GM12878 (cell line): ENCODE measurements around the gene C9orf78. TPM values are rescaled to one million over a fixed set of nuclear protein-coding genes. Genes with fewer than 3 reads are reported as not detected.

ENCODE experiments used
- ATAC-seq: fragments of 200-7000 bp; cut with Tn5 transposase; 3 replicates; pipeline ENCODE4 v1.9.1; 2020; ENCODE audit warnings: mild to moderate bottlenecking, moderate library complexity
- BruUV-seq: library from RNA; stranded (reverse); fragments of 400-500 nt; replicated peaks from 2 replicates; lab custom pipeline; 2021; lab: Mats Ljungman, UMichigan
- CTCF ChIA-PET: fragments of 300-600 bp; sonication (Branson Sonifier 250); formaldehyde crosslinking; extraction: SDS; loops from one replicate; lab custom pipeline; 2021; ENCODE audit warnings: inconsistent platforms; lab: Yijun Ruan, JAX
- POLR2A ChIA-PET: fragments of 350-600 bp; formaldehyde crosslinking; extraction: SDS; loops from one replicate; lab custom pipeline; 2021; ENCODE audit warnings: inconsistent platforms; lab: Charles Lee
- RAD21 ChIA-PET: fragments of 300-600 bp; sonication (Branson Sonifier 250); formaldehyde crosslinking; loops from one replicate; lab custom pipeline; 2023; ENCODE audit warnings: antibody characterized with exemption; ENCODE audit not compliant: unreplicated experiment; lab: Charles Lee
- SMC1A ChIA-PET: fragments of 300-600 bp; sonication (Branson Sonifier 250); formaldehyde crosslinking; loops from one replicate; lab custom pipeline; 2023; ENCODE audit not compliant: unreplicated experiment, uncharacterized antibody; lab: Charles Lee
- DNase-seq: peaks from one replicate; pipeline ENCODE4 v3.0.0-alpha.2; 2011; ENCODE audit warnings: low read depth, low spot score
- FAIRE-seq: peaks from 3 replicates; lab custom pipeline; 2011; peaks lifted over from hg19 to GRCh38; lab: Jason Lieb, UNC
- H2AFZ ChIP-seq: 2 replicates; pipeline ENCODE4 v1.6.0; 2011; ENCODE audit warnings: low read depth, low read length, control low read depth; ENCODE audit not compliant: control insufficient read depth
- H3K27ac ChIP-seq: 2 replicates; pipeline ENCODE4 v1.5.1; 2011; ENCODE audit warnings: control low read depth; ENCODE audit not compliant: control insufficient read depth, insufficient read depth
- H3K27me3 ChIP-seq, 2 experiments: replicated peaks in 1 of 2; 2 replicates each; pipeline versions ENCODE4 v1.6.0 to v1.6.1; 2011; ENCODE audit warnings: low read length in 1 of 2; ENCODE audit not compliant: control insufficient read depth in 2 of 2, insufficient read depth in 2 of 2
- H3K36me3 ChIP-seq, 2 experiments: 2 replicates each; pipeline ENCODE4 v1.5.1; 2011; ENCODE audit warnings: low read length in 1 of 2; ENCODE audit not compliant: control insufficient read depth in 2 of 2, insufficient read depth in 2 of 2
- H3K4me1 ChIP-seq: 2 replicates; pipeline ENCODE4 v1.6.1; 2011; ENCODE audit warnings: mild to moderate bottlenecking, low read length, moderate library complexity, mixed read lengths; ENCODE audit not compliant: control insufficient read depth, insufficient read depth
- H3K4me2 ChIP-seq: 2 replicates; pipeline ENCODE4 v1.6.0; 2011; ENCODE audit warnings: control low read depth; ENCODE audit not compliant: control insufficient read depth, insufficient read depth
- H3K4me3 ChIP-seq: fragments of 200-600 bp; sonication (generic); 2 replicates; pipeline ENCODE4 v1.5.1; 2016
- H3K79me2 ChIP-seq: 2 replicates; pipeline ENCODE4 v1.6.0; 2011; ENCODE audit warnings: low read length; ENCODE audit not compliant: control insufficient read depth, insufficient read depth
- H3K9ac ChIP-seq: 2 replicates; pipeline ENCODE4 v1.8.0; 2011; ENCODE audit warnings: low read length, control low read depth, mixed read lengths; ENCODE audit not compliant: control insufficient read depth, insufficient read depth
- H3K9me3 ChIP-seq: replicated peaks from 3 replicates; pipeline ENCODE4 v1.5.1; 2011; ENCODE audit warnings: mild to moderate bottlenecking, low read length; ENCODE audit not compliant: control insufficient read depth, insufficient read depth
- H4K20me1 ChIP-seq: 2 replicates; pipeline ENCODE4 v1.6.0; 2011; ENCODE audit not compliant: control insufficient read depth, insufficient read depth
- BCL3 ChIP-seq: IDR thresholded peaks from 2 replicates; pipeline ENCODE4 v1.6.1; 2011; ENCODE audit warnings: borderline replicate concordance, low read depth, mild to moderate bottlenecking, moderate library complexity, low read length; ENCODE audit not compliant: insufficient read depth, poor library complexity, severe bottlenecking
- EED ChIP-seq: sonication (generic); IDR thresholded peaks from 2 replicates; pipeline ENCODE4 v1.6.1; 2016; ENCODE audit warnings: antibody characterized with exemption, low read depth
- SMC3 ChIP-seq: IDR thresholded peaks from 2 replicates; pipeline ENCODE4 v1.6.1; 2011; ENCODE audit warnings: low read length, improper control_type of control experiment, borderline replicate concordance
- SRF ChIP-seq, 2 experiments: IDR thresholded peaks; 2 replicates each; pipeline ENCODE4 v1.6.1; 2011; ENCODE audit warnings: low read depth in 2 of 2, low read length in 2 of 2, mild to moderate bottlenecking in 1 of 2, moderate library complexity in 1 of 2
- TBL1XR1 ChIP-seq: IDR thresholded peaks from 2 replicates; pipeline ENCODE4 v1.6.1; 2012; ENCODE audit warnings: low read depth, low read length, improper control_type of control experiment
- ZBTB40 ChIP-seq: fragments of 450-650 bp; IDR thresholded peaks from 2 replicates; pipeline ENCODE4 v1.6.1; 2016; ENCODE audit warnings: mild to moderate bottlenecking, moderate library complexity, borderline replicate concordance
- WGBS: methylation state at CpG from one replicate; pipeline ENCODE4 v1.1.6; 2016; ENCODE audit warnings: low lambda C conversion rate; ENCODE audit not compliant: insufficient replicate concordance, insufficient coverage; ENCODE audit errors: missing lambda C conversion rate; 5-methylcytosine and 5-hydroxymethylcytosine counted together
- in situ Hi-C: fragments of 300-500 bp; cut with MboI; formaldehyde crosslinking; loops from 9 replicates; pipeline ENCODE4 v1.14.3; 2018; ENCODE audit warnings: mixed read lengths
- intact Hi-C: fragments of 100-400 bp; cut with micrococcal nuclease; formaldehyde crosslinking; loops from one replicate; pipeline ENCODE4 v1.14.2; 2022; ENCODE audit not compliant: unreplicated experiment
- polyA plus RNA-seq, 11 experiments: library from polyadenylated mRNA; depleted of rRNA in 4 of 11; unstranded in 6 of 11; stranded (reverse) in 5 of 11; fragments of >200 nt; fragmentation: Nextera tagmentation in 4 of 11; fragmentation: Illumina TruSeq in 1 of 11; extraction: Ambion mirVana in 4 of 11; extraction: Trizol in 1 of 11; gene quantifications; 1 replicate in 1 of 11; 2 replicates in 10 of 11; pipeline versions ENCODE4 v1.2.1 to v1.2.3, GENCODE V29; 2011 to 2016; ENCODE audit warnings: inconsistent platforms in 2 of 11, missing spikeins in 2 of 11, low read depth in 1 of 11
- total RNA-seq, 4 experiments: library from RNA; depleted of rRNA in 3 of 4; stranded (reverse); fragments of >200 nt in 3 of 4; fragmentation: Illumina TruSeq in 1 of 4; extraction: Trizol in 1 of 4; gene quantifications; 2 replicates each; pipeline versions ENCODE4 v1.2.1 to v1.2.3, GENCODE V29; 2013 to 2021

Gene C9orf78
- total and polyA plus RNA-seq, 10 of the 15 experiments (the other 5 are each of a cell fraction or from before 2014, with no cell fraction given) = 23.0 to 60.9 (median 47.5) TPM

GRCh38 chr9:129838707-129839259 is 3.7 kb upstream of the C9orf78 start:
- H3K79me2 ChIP-seq = peaks cover 28% of the 10 kb centered on the region
- no peaks in the 10 kb centered on the region for H4K20me1 ChIP-seq
- H3K4me3 ChIP-seq = no peak overlapping the region
- in situ Hi-C loops = loop anchor here (25.0 kb wide), 1 partner anchor 1424 kb away; no protein-coding TSS in a partner anchor
- H3K9ac ChIP-seq = no peak overlapping the region
- no peak for DNase-seq
- H3K27me3 ChIP-seq = no peaks in the 10 kb centered on the region; a peak in 1 of 4 replicates
- ChIA-PET RAD21 (no interaction called here), SMC1A (no interaction called here), CTCF (no interaction called here)
- H3K36me3 ChIP-seq = no peaks in the 10 kb centered on the region; a peak in 1 of 4 replicates
- no peak overlapping the region for H2AFZ ChIP-seq
- ATAC-seq = no peak
- intact Hi-C loops = no loop called here
- H3K9me3 ChIP-seq = no peaks in the 10 kb centered on the region
- no peak for TF ChIP-seq BCL3
- TF ChIP-seq SRF (IDR thresholded peaks at IDR 0.05; ENCODE audit: low read depth in 2 of 2, low read length in 2 of 2) = no peak
- no peak for TF ChIP-seq SMC3
- no peak for TF ChIP-seq EED
- TF ChIP-seq TBL1XR1 = no peak
- no peak for TF ChIP-seq ZBTB40
- TF ChIP-seq, all 136 proteins: peak for 0
- Histone ChIP-seq H3K4me1 (peaks cover 10% of the 10 kb centered on the region), H3K27ac (no peak overlapping the region), H3K4me2 (no peak overlapping the region)
- BruUV-seq = no TSS peak
- 92% methylated on average over 12 of the region's 12 CpGs for WGBS
- no peak for FAIRE-seq
- POLR2A ChIA-PET = interaction anchor here (0.5 to 0.6 kb wide), 2 partner anchors 228 to 847 kb away, joined by 3 to 5 read pairs; no protein-coding TSS in a partner anchor
